Mesenchymal stem cell (in vitro differentiated cells and primary cell): Measurements from ENCODE around the gene TMC2.

Experiments
- DNase-seq: peaks from one replicate; pipeline ENCODE4 v3.0.0-alpha.2; 2013
- H2AFZ ChIP-seq: one replicate; pipeline ENCODE4 v1.6.1; 2013; ENCODE audit warnings: low read depth, mild to moderate bottlenecking, control low read depth, inconsistent platforms, low read length, moderate library complexity
- H2AK5ac ChIP-seq: 2 replicates; pipeline ENCODE4 v1.6.1; 2013; ENCODE audit warnings: low read length, moderate library complexity, mild to moderate bottlenecking, inconsistent platforms; ENCODE audit not compliant: severe bottlenecking
- H2BK120ac ChIP-seq: one replicate; pipeline ENCODE4 v1.6.1; 2013; ENCODE audit warnings: low read depth, mild to moderate bottlenecking, inconsistent platforms, low read length, moderate library complexity
- H2BK12ac ChIP-seq, 2 experiments: one replicate each; pipeline ENCODE4 v1.6.1; 2013; ENCODE audit warnings: inconsistent platforms in 2 of 2, low read length in 2 of 2, mild to moderate bottlenecking in 2 of 2, moderate library complexity in 2 of 2, control low read depth in 1 of 2
- H2BK15ac ChIP-seq: one replicate; pipeline ENCODE4 v1.6.1; 2013; ENCODE audit warnings: mild to moderate bottlenecking, low read depth, inconsistent platforms; ENCODE audit not compliant: poor library complexity, severe bottlenecking
- H2BK5ac ChIP-seq: 2 replicates; pipeline ENCODE4 v1.6.1; 2013; ENCODE audit warnings: low read depth, mild to moderate bottlenecking, low read length, control low read depth, inconsistent platforms; ENCODE audit not compliant: poor library complexity, severe bottlenecking
- H3K14ac ChIP-seq, 2 experiments: one replicate each; pipeline ENCODE4 v1.6.1; 2013; ENCODE audit warnings: inconsistent platforms in 2 of 2, low read length in 2 of 2, control low read depth in 1 of 2, mild to moderate bottlenecking in 1 of 2, moderate library complexity in 1 of 2
- H3K18ac ChIP-seq, 2 experiments: one replicate each; pipeline ENCODE4 v1.6.1; 2013; ENCODE audit warnings: inconsistent platforms in 2 of 2, low read length in 2 of 2, control low read depth in 1 of 2, low read depth in 1 of 2, mild to moderate bottlenecking in 1 of 2
- H3K23ac ChIP-seq, 2 experiments: one replicate each; pipeline ENCODE4 v1.6.1; 2013; ENCODE audit warnings: inconsistent platforms in 2 of 2, low read length in 2 of 2, mild to moderate bottlenecking in 2 of 2, moderate library complexity in 2 of 2, control low read depth in 1 of 2
- H3K27ac ChIP-seq: 2 replicates; pipeline ENCODE4 v1.5.1; 2013; ENCODE audit warnings: mild to moderate bottlenecking, moderate library complexity, low read length, control low read depth, inconsistent platforms; ENCODE audit not compliant: poor library complexity, severe bottlenecking
- H3K27me3 ChIP-seq, 2 experiments: 2 replicates each; pipeline versions ENCODE4 v1.6.1 to v1.7.0; 2013; ENCODE audit warnings: low read length in 2 of 2, mild to moderate bottlenecking in 2 of 2, moderate library complexity in 2 of 2, control low read depth in 1 of 2, inconsistent platforms in 1 of 2; ENCODE audit not compliant: control insufficient read depth in 1 of 2, insufficient read depth in 1 of 2
- H3K36me3 ChIP-seq, 2 experiments: 2 replicates each; pipeline versions ENCODE4 v1.6.1 to v1.7.0; 2013; ENCODE audit warnings: low read length in 2 of 2, control low read depth in 1 of 2, inconsistent platforms in 1 of 2, low read depth in 1 of 2, mild to moderate bottlenecking in 1 of 2; ENCODE audit not compliant: insufficient read depth in 2 of 2, control insufficient read depth in 1 of 2
- H3K4ac ChIP-seq, 2 experiments: one replicate each; pipeline ENCODE4 v1.6.1; 2013; ENCODE audit warnings: inconsistent platforms in 2 of 2, low read length in 2 of 2, mild to moderate bottlenecking in 2 of 2, moderate library complexity in 2 of 2, control low read depth in 1 of 2, low read depth in 1 of 2
- H3K4me1 ChIP-seq: 2 replicates; pipeline ENCODE4 v1.6.1; 2013; ENCODE audit warnings: low read depth, low read length, control low read depth; ENCODE audit not compliant: control insufficient read depth, insufficient read depth
- H3K4me2 ChIP-seq: 2 replicates; pipeline ENCODE4 v1.6.1; 2013; ENCODE audit warnings: low read length, mild to moderate bottlenecking, inconsistent platforms; ENCODE audit not compliant: poor library complexity, severe bottlenecking
- H3K4me3 ChIP-seq, 2 experiments: 2 replicates each; pipeline versions ENCODE4 v1.5.1 to v1.7.0; 2013; ENCODE audit warnings: low read length in 2 of 2, mild to moderate bottlenecking in 2 of 2, control low read depth in 1 of 2, low read depth in 1 of 2; ENCODE audit not compliant: insufficient read depth in 1 of 2
- H3K79me1 ChIP-seq: replicated peaks from 2 replicates; pipeline ENCODE4 v1.6.1; 2013; ENCODE audit warnings: mild to moderate bottlenecking, control low read depth, low read length, inconsistent platforms; ENCODE audit not compliant: poor library complexity, severe bottlenecking
- H3K9ac ChIP-seq: 2 replicates; pipeline ENCODE4 v1.7.0; 2013; ENCODE audit warnings: mild to moderate bottlenecking, low read length, moderate library complexity
- H3K9me3 ChIP-seq: 2 replicates; pipeline ENCODE4 v1.7.0; 2013; ENCODE audit warnings: mild to moderate bottlenecking, low read length; ENCODE audit not compliant: control insufficient read depth
- H4K8ac ChIP-seq: one replicate; pipeline ENCODE4 v1.6.1; 2013; ENCODE audit warnings: inconsistent platforms, mild to moderate bottlenecking, low read length, moderate library complexity
- H4K91ac ChIP-seq: one replicate; pipeline ENCODE4 v1.6.1; 2013; ENCODE audit warnings: mild to moderate bottlenecking, low read length, inconsistent platforms
- WGBS: methylation state at CpG from one replicate; pipeline ENCODE4 v1.1.7; 2013; ENCODE audit warnings: mixed read lengths; 5-methylcytosine and 5-hydroxymethylcytosine counted together

TMC2 gene

GRCh38 chr20:2604506-2604835, 68.1 kb downstream of the TMC2 start:
- Histone ChIP-seq H3K4me1 (peaks cover 4% of the 10 kb centered on the region), H2BK5ac (no peak overlapping the region), H3K4ac (no peak overlapping the region), H3K27me3 (no peaks in the 10 kb centered on the region), H3K4me2 (no peak overlapping the region), H3K27ac (no peak overlapping the region), H3K23ac (no peak overlapping the region), H2BK15ac (no peak overlapping the region), H2AFZ (no peak overlapping the region), H3K18ac (no peak overlapping the region), H3K79me1 (no peaks in the 10 kb centered on the region), H2BK12ac (no peak overlapping the region), H3K14ac (no peak overlapping the region), H3K36me3 (no peaks in the 10 kb centered on the region), H4K8ac (no peak overlapping the region), H3K4me3 (no peak overlapping the region), H2AK5ac (no peak overlapping the region), H3K9ac (no peak overlapping the region), H2BK120ac (no peak overlapping the region), H4K91ac (no peak overlapping the region), H3K9me3 (peaks cover 34% of the 10 kb centered on the region)
- WGBS: 94% methylated on average over 2 of the region's 3 CpGs
- DNase-seq: no peak

DNA sequence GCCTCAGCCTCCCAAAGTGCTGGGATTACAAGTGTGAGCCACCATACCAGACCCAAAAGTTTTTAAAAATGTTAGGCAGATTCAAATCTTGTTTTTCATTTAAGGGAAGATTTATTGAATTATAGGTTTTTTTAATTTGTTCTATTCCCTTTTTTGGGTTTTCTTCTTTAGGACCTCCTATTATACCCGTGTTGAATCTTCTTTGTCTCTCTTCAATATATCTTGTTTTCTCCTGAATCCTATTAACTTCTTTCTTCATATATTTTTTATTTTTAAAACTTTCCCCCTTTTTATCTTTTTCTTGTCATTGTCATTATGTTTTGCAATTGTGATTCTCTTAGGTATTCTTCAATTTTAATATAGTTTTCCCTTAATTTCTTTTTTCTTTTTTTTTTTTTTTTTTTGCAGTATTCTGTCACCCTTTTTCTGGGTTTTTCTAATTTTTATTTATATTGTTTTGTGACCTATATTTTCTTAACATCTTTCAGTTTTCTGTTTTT, 70.2 kb downstream of the TMC2 start:
- Histone ChIP-seq H2BK12ac (no peak overlapping the region), H3K4me2 (no peak overlapping the region), H2BK120ac (no peak overlapping the region), H3K23ac (no peak overlapping the region), H4K91ac (no peak overlapping the region), H2BK15ac (no peak overlapping the region), H3K79me1 (no peaks in the 10 kb centered on the region), H4K8ac (no peak overlapping the region), H2AFZ (no peak overlapping the region), H3K14ac (no peak overlapping the region), H3K9ac (no peak overlapping the region), H3K27me3 (peaks cover 0 to 3% of the 10 kb centered on the region in 2 experiments), H3K27ac (no peak overlapping the region), H3K36me3 (no peaks in the 10 kb centered on the region), H2AK5ac (no peak overlapping the region), H2BK5ac (no peak overlapping the region), H3K4ac (no peak overlapping the region), H3K4me3 (no peak overlapping the region), H3K18ac (no peak overlapping the region), H3K4me1 (peaks cover 2% of the 10 kb centered on the region), H3K9me3 (peaks cover 36% of the 10 kb centered on the region)
- WGBS: 57% methylated on average over 1 of the region's 1 CpG
- no peak for DNase-seq

DNA sequence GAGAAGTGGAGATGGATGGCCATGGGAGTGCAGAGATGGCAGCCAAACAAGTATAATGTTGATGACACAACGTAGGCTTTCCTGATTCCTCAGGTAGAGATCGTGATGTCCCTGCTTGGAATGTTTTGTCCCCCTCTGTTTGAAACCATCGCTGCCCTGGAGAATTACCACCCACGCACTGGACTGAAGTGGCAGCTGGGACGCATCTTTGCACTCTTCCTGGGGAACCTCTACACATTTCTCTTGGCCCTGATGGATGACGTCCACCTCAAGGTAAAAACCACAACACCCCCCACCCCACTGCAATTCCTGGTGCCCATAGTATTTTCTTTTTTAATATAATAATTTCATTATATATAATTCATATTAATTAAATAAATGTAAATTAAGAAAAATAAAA, 74.0 kb downstream of the TMC2 start:
- Histone ChIP-seq H2AFZ (no peak overlapping the region), H3K9ac (no peak overlapping the region), H3K4ac (no peak overlapping the region), H4K8ac (no peak overlapping the region), H3K14ac (no peak overlapping the region), H3K27me3 (peaks cover 17 to 20% of the 10 kb centered on the region in 2 experiments), H3K18ac (no peak overlapping the region), H3K36me3 (no peaks in the 10 kb centered on the region), H3K79me1 (no peaks in the 10 kb centered on the region), H3K27ac (no peak overlapping the region), H2BK5ac (no peak overlapping the region), H3K9me3 (peaks cover 41% of the 10 kb centered on the region), H2AK5ac (no peak overlapping the region), H3K4me2 (no peak overlapping the region), H2BK15ac (no peak overlapping the region), H2BK12ac (no peak overlapping the region), H3K4me3 (no peak overlapping the region), H4K91ac (no peak overlapping the region), H3K4me1 (peaks cover 4% of the 10 kb centered on the region), H3K23ac (no peak overlapping the region), H2BK120ac (no peak overlapping the region)
- WGBS: 86% methylated on average over 6 of the region's 6 CpGs
- DNase-seq: no peak

- H4K8ac ChIP-seq: no peak overlapping the region
- no peak overlapping the region for H2BK120ac ChIP-seq
- no peaks in the 10 kb centered on the region for H3K36me3 ChIP-seq
- H3K9ac ChIP-seq: no peak overlapping the region
- H4K91ac ChIP-seq: no peak overlapping the region
- no peak overlapping the region for H3K4me3 ChIP-seq
- H3K79me1 ChIP-seq: no peaks in the 10 kb centered on the region
- H2AK5ac ChIP-seq: no peak overlapping the region
- peaks cover 20 to 23% of the 10 kb centered on the region in 2 experiments for H3K27me3 ChIP-seq
- no peak overlapping the region for H3K4me2 ChIP-seq
- no peak overlapping the region for H2BK12ac ChIP-seq
- no peak for DNase-seq
- no peak overlapping the region for H2BK5ac ChIP-seq
- no peak overlapping the region for H3K27ac ChIP-seq
- no peak overlapping the region for H3K4ac ChIP-seq
- no peak overlapping the region for H2BK15ac ChIP-seq
- WGBS: 63% methylated on average over 4 of the region's 6 CpGs
- peaks cover 36% of the 10 kb centered on the region for H3K9me3 ChIP-seq
- H2AFZ ChIP-seq: no peak overlapping the region
- no peak overlapping the region for H3K14ac ChIP-seq
- H3K4me1 ChIP-seq: peaks cover 4% of the 10 kb centered on the region
- H3K23ac ChIP-seq: no peak overlapping the region
- no peak overlapping the region for H3K18ac ChIP-seq
These were observed 74.8 kb downstream of the TMC2 start for GRCh38 chr20:2610941-2611720.
